ENCODE results near the gene SLX9.

GRCh38 chr21:45003331-45004058, 63.7 kb downstream of the SLX9 start:
- TF ChIP-seq FOSL2 (IDR thresholded peaks at IDR 0.05; ENCODE audit: borderline replicate concordance, low read depth) (no peak), CTCF (IDR thresholded peaks at IDR 0.05) (no peak), MXI1 (IDR thresholded peaks at IDR 0.05; ENCODE audit: low read depth, low read length) (no peak), TAF1 (IDR thresholded peaks at IDR 0.05; ENCODE audit: borderline replicate concordance, low read depth, low read length) (no peak), JUND (IDR thresholded peaks at IDR 0.05) (no peak), CHD2 (IDR thresholded peaks at IDR 0.05; ENCODE audit: low read length, partially characterized antibody) (no peak), POLR2AphosphoS5 (IDR thresholded peaks at IDR 0.05; ENCODE audit: low read depth, low read length) (no peak), NFIC (IDR thresholded peaks at IDR 0.05; ENCODE audit: borderline replicate concordance) (no peak), RCOR1 (IDR thresholded peaks at IDR 0.05; ENCODE audit: low read length) (no peak), RAD21 (IDR thresholded peaks at IDR 0.05; ENCODE audit: low read length) (no peak), RXRA (IDR thresholded peaks at IDR 0.05; ENCODE audit: borderline replicate concordance, low read depth) (no peak)
- TF ChIP-seq, protein P1, sequence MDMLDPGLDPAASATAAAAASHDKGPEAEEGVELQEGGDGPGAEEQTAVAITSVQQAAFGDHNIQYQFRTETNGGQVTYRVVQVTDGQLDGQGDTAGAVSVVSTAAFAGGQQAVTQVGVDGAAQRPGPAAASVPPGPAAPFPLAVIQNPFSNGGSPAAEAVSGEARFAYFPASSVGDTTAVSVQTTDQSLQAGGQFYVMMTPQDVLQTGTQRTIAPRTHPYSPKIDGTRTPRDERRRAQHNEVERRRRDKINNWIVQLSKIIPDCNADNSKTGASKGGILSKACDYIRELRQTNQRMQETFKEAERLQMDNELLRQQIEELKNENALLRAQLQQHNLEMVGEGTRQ (IDR thresholded peaks at IDR 0.05; ENCODE audit: borderline replicate concordance, low read depth, low read length) = no peak

Data from SK-N-SH (cell line).